Liver (tissue), 9 donors: Measurements from ENCODE around the gene OCEL1. TPM values are rescaled to one million over a fixed set of nuclear protein-coding genes. Genes with fewer than 3 reads are reported as not detected.

Experiments
- DNase-seq: peaks from one replicate; pipeline ENCODE4 v3.0.0-alpha.2; 2017; ENCODE audit warnings: low spot score
- H3K27ac ChIP-seq, 2 donors: one replicate each; pipeline ENCODE4 v1.7.0; 2013; ENCODE audit warnings: inconsistent platforms in 2 of 2, low read length in 2 of 2, control low read depth in 1 of 2, low read depth in 1 of 2, mild to moderate bottlenecking in 1 of 2
- H3K27me3 ChIP-seq, 4 donors: one replicate each; pipeline versions ENCODE4 v1.6.1 to v1.7.0; 2013; ENCODE audit warnings: low read length in 3 of 4, inconsistent platforms in 1 of 4, mild to moderate bottlenecking in 1 of 4, moderate library complexity in 1 of 4; ENCODE audit not compliant: control insufficient read depth in 4 of 4, insufficient read depth in 4 of 4
- H3K36me3 ChIP-seq, 4 donors: one replicate each; pipeline versions ENCODE4 v1.6.1 to v1.7.0; 2013; ENCODE audit warnings: low read length in 3 of 4, mild to moderate bottlenecking in 3 of 4, low read depth in 1 of 4, moderate library complexity in 1 of 4; ENCODE audit not compliant: control insufficient read depth in 4 of 4, insufficient read depth in 3 of 4
- H3K4me1 ChIP-seq, 4 donors: one replicate each; pipeline versions ENCODE4 v1.6.1 to v1.7.0; 2013; ENCODE audit warnings: low read length in 3 of 4, mild to moderate bottlenecking in 3 of 4, moderate library complexity in 1 of 4; ENCODE audit not compliant: control insufficient read depth in 4 of 4, insufficient read depth in 4 of 4
- H3K4me3 ChIP-seq, 3 donors: one replicate each; pipeline versions ENCODE4 v1.6.1 to v1.7.0; 2013; ENCODE audit warnings: low read length in 3 of 3, control low read depth in 1 of 3, low read depth in 1 of 3, mild to moderate bottlenecking in 1 of 3
- H3K9ac ChIP-seq, 2 donors: one replicate each; pipeline ENCODE4 v1.7.0; 2013; ENCODE audit warnings: low read length in 2 of 2, mild to moderate bottlenecking in 2 of 2, moderate library complexity in 2 of 2, control low read depth in 1 of 2, low read depth in 1 of 2
- H3K9me3 ChIP-seq, 4 donors: one replicate each; pipeline versions ENCODE4 v1.6.1 to v1.7.0; 2013; ENCODE audit warnings: low read length in 3 of 4; ENCODE audit not compliant: control insufficient read depth in 4 of 4
- EGR1 ChIP-seq, 2 donors: IDR thresholded peaks; 2 replicates each; pipeline ENCODE4 v1.6.1; 2016 to 2018; ENCODE audit warnings: antibody characterized with exemption in 2 of 2, low read depth in 2 of 2
- FOXA1 ChIP-seq: IDR thresholded peaks from 2 replicates; pipeline ENCODE4 v1.6.1; 2016; ENCODE audit warnings: antibody characterized with exemption
- FOXA2 ChIP-seq: IDR thresholded peaks from 2 replicates; pipeline ENCODE4 v1.6.1; 2016; ENCODE audit warnings: antibody characterized with exemption
- GABPA ChIP-seq, 2 donors: IDR thresholded peaks in 1 of 2; conservative IDR thresholded peaks in 1 of 2; 2 replicates each; pipeline ENCODE4 v1.6.1; 2016; ENCODE audit warnings: antibody characterized with exemption in 2 of 2, mild to moderate bottlenecking in 1 of 2, moderate library complexity in 1 of 2
- HNF4A ChIP-seq, 2 donors: conservative IDR thresholded peaks; 2 replicates each; pipeline ENCODE4 v1.6.1; 2016; ENCODE audit warnings: antibody characterized with exemption in 2 of 2, mild to moderate bottlenecking in 2 of 2
- HNF4G ChIP-seq: IDR thresholded peaks from 2 replicates; pipeline ENCODE4 v1.6.1; 2016; ENCODE audit warnings: antibody characterized with exemption
- JUND ChIP-seq, 2 donors: IDR thresholded peaks; 2 replicates each; pipeline ENCODE4 v1.6.1; 2016; ENCODE audit warnings: antibody characterized with exemption in 2 of 2
- NR2F2 ChIP-seq: IDR thresholded peaks from 2 replicates; pipeline ENCODE4 v1.6.1; 2016; ENCODE audit warnings: antibody characterized with exemption
- RAD21 ChIP-seq, 2 donors: IDR thresholded peaks; 2 replicates each; pipeline ENCODE4 v1.6.1; 2016; ENCODE audit warnings: antibody characterized with exemption in 2 of 2, mild to moderate bottlenecking in 2 of 2
- RXRA ChIP-seq, 2 donors: IDR thresholded peaks; 2 replicates each; pipeline ENCODE4 v1.6.1; 2017 to 2018; ENCODE audit warnings: antibody characterized with exemption in 2 of 2, mild to moderate bottlenecking in 1 of 2
- SP1 ChIP-seq: IDR thresholded peaks from 2 replicates; pipeline ENCODE4 v1.6.1; 2018; ENCODE audit warnings: antibody characterized with exemption, mild to moderate bottlenecking
- TAF1 ChIP-seq: conservative IDR thresholded peaks from 2 replicates; pipeline ENCODE4 v1.6.1; 2016; ENCODE audit warnings: antibody characterized with exemption, mild to moderate bottlenecking
- YY1 ChIP-seq: IDR thresholded peaks from 2 replicates; pipeline ENCODE4 v1.6.1; 2016; ENCODE audit warnings: antibody characterized with exemption, mild to moderate bottlenecking
- WGBS: extraction: QIAGEN DNeasy Blood & Tissue Kit; methylation state at CpG from one replicate; pipeline ENCODE4 v1.1.7; 2013; 5-methylcytosine and 5-hydroxymethylcytosine counted together
- polyA plus RNA-seq, 2 donors: library from polyadenylated mRNA; stranded (reverse) in 1 of 2; unstranded in 1 of 2; fragments of 200-250 nt in 1 of 2; fragments of >200 nt in 1 of 2; fragmentation: Nextera tagmentation in 1 of 2; extraction: Ambion mirVana in 1 of 2; gene quantifications; one replicate each; pipeline versions ENCODE4 v1.2.1 to v1.2.3, GENCODE V29; 2013 to 2015
- total RNA-seq, 2 donors: library from RNA; depleted of rRNA; stranded (reverse); fragments of >200 nt; gene quantifications; one replicate each; pipeline ENCODE4 v1.2.3, GENCODE V29; 2014
- TF ChIP-seq, protein P1 (sequence below): IDR thresholded peaks from 2 replicates; pipeline ENCODE4 v1.6.1; 2016; ENCODE audit warnings: antibody characterized with exemption, mild to moderate bottlenecking
- TF ChIP-seq, protein P2 (sequence below): IDR thresholded peaks from 2 replicates; pipeline ENCODE4 v1.6.1; 2016; ENCODE audit warnings: antibody characterized with exemption
- TF ChIP-seq, protein P3 (sequence below): fragments of 150-350 bp; IDR thresholded peaks from 2 replicates; pipeline ENCODE4 v1.5.1; 2017; ENCODE audit warnings: improper control_type of control experiment, low read depth, low read length; ENCODE audit not compliant: missing input control
- TF ChIP-seq, protein P4 (sequence below): IDR thresholded peaks from 2 replicates; pipeline ENCODE4 v1.6.1; 2016; ENCODE audit warnings: antibody characterized with exemption
- donor health status: healthy.
- donor health status: healthy.
- donor health status: healthy.
- donor health status: healthy.
- donor health status: healthy.

Gene OCEL1
- total and polyA plus RNA-seq, 4 donors, result 4.9 to 32.5 (median 20.8) TPM

DNA sequence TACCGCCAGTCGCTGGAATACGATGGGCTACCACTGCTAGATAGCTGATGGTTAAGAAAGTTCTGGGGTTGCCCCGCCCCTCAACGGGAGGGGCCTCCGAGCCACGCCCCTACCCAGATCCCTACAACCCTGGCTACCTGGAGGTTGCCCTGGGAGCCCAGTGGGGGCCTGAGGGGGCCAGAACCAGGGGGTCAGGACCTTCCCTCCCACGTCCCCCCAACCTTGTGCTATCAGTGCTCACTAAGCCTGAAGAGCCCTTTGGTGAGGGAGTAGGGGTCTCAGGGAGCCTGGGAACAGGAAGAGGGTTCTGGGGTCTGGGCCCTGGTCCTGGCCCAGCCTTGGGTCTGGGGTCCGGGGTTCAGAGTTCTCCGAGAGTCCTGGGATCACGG, 8.9 kb downstream of the OCEL1 start:
- no peak overlapping the region for H3K9ac ChIP-seq
- WGBS, result 29% methylated on average over 11 of the region's 11 CpGs
- no peak for TF ChIP-seq SP1
- TF ChIP-seq GABPA (IDR thresholded peaks at IDR 0.05 in 1 of 2, conservative IDR thresholded peaks at IDR 0.05 in 1 of 2), result no peak
- TF ChIP-seq, protein P1, sequence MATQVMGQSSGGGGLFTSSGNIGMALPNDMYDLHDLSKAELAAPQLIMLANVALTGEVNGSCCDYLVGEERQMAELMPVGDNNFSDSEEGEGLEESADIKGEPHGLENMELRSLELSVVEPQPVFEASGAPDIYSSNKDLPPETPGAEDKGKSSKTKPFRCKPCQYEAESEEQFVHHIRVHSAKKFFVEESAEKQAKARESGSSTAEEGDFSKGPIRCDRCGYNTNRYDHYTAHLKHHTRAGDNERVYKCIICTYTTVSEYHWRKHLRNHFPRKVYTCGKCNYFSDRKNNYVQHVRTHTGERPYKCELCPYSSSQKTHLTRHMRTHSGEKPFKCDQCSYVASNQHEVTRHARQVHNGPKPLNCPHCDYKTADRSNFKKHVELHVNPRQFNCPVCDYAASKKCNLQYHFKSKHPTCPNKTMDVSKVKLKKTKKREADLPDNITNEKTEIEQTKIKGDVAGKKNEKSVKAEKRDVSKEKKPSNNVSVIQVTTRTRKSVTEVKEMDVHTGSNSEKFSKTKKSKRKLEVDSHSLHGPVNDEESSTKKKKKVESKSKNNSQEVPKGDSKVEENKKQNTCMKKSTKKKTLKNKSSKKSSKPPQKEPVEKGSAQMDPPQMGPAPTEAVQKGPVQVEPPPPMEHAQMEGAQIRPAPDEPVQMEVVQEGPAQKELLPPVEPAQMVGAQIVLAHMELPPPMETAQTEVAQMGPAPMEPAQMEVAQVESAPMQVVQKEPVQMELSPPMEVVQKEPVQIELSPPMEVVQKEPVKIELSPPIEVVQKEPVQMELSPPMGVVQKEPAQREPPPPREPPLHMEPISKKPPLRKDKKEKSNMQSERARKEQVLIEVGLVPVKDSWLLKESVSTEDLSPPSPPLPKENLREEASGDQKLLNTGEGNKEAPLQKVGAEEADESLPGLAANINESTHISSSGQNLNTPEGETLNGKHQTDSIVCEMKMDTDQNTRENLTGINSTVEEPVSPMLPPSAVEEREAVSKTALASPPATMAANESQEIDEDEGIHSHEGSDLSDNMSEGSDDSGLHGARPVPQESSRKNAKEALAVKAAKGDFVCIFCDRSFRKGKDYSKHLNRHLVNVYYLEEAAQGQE, result no peak
- no peak for TF ChIP-seq TAF1
- no peak for TF ChIP-seq HNF4G
- peak overlapping the region; percentile 40 to 46 for H3K27ac ChIP-seq
- no peaks in the 10 kb centered on the region for H3K9me3 ChIP-seq
- peaks cover 15 to 48% (median 35%) of the 10 kb centered on the region in 4 donors for H3K4me1 ChIP-seq
- H3K36me3 ChIP-seq, result peaks cover 7 to 27% (median 16%) of the 10 kb centered on the region in 4 donors
- no peaks in the 10 kb centered on the region for H3K27me3 ChIP-seq
- peak overlapping the region in 2 of 3 donors; percentile 23 to 51 for H3K4me3 ChIP-seq
- peak; percentile 79 for DNase-seq

DNA sequence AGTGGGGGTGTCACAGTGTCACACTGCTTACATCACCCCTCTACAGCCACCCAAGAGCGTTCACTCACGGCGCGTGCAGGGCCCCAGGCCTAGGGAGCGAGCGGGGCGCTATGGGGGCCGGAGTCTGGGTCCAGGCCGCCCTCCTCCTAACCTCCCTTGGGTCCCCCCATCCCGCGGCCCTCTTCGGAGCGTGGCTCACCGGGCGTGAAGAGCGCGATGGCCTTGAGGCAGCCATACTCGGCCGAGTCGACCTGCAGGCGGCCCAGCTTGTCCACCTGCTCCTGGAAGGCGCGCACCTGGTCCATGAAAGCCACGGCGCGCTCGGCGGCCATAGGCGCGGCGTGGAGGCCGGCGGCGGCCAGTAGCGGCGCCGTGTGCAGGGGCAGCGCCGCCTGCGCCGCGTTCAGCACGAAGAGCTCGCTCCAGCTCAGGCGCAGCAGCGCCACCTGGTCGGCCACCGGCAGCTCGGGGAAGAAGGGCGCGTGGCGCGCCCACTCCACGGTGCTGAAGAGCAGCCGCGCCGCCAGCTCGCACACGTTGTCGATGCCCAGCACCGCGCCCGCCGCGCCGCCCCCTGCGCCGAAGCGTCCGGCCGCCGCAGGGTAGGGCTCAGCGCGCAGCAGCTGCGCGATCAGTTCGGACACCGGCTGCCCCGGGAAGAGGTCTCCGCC, 9.4 kb downstream of the OCEL1 start:
- H3K4me3 ChIP-seq, result peak overlapping the region in 2 of 3 donors; percentile 23 to 51
- TF ChIP-seq, protein P2, sequence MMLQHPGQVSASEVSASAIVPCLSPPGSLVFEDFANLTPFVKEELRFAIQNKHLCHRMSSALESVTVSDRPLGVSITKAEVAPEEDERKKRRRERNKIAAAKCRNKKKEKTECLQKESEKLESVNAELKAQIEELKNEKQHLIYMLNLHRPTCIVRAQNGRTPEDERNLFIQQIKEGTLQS, result no peak
- TF ChIP-seq HNF4G (no peak), RAD21 (IDR thresholded peaks at IDR 0.05) (peak in 1 of 2 donors; percentile 20), RXRA (IDR thresholded peaks at IDR 0.05) (no peak), YY1 (no peak), TAF1 (no peak), HNF4A (conservative IDR thresholded peaks at IDR 0.05) (no peak), JUND (IDR thresholded peaks at IDR 0.05) (no peak), FOXA2 (no peak), GABPA (IDR thresholded peaks at IDR 0.05 in 1 of 2, conservative IDR thresholded peaks at IDR 0.05 in 1 of 2) (no peak), EGR1 (IDR thresholded peaks at IDR 0.05; ENCODE audit: low read depth in 2 of 2) (no peak), NR2F2 (no peak), FOXA1 (no peak), SP1 (no peak)
- TF ChIP-seq, protein P3, sequence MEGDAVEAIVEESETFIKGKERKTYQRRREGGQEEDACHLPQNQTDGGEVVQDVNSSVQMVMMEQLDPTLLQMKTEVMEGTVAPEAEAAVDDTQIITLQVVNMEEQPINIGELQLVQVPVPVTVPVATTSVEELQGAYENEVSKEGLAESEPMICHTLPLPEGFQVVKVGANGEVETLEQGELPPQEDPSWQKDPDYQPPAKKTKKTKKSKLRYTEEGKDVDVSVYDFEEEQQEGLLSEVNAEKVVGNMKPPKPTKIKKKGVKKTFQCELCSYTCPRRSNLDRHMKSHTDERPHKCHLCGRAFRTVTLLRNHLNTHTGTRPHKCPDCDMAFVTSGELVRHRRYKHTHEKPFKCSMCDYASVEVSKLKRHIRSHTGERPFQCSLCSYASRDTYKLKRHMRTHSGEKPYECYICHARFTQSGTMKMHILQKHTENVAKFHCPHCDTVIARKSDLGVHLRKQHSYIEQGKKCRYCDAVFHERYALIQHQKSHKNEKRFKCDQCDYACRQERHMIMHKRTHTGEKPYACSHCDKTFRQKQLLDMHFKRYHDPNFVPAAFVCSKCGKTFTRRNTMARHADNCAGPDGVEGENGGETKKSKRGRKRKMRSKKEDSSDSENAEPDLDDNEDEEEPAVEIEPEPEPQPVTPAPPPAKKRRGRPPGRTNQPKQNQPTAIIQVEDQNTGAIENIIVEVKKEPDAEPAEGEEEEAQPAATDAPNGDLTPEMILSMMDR, result peak; percentile 21
- TF ChIP-seq, protein P4, sequence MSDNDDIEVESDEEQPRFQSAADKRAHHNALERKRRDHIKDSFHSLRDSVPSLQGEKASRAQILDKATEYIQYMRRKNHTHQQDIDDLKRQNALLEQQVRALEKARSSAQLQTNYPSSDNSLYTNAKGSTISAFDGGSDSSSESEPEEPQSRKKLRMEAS, result no peak
- TF ChIP-seq, protein P1, result no peak

More for the DNA sequence above, 9.4 kb downstream of the OCEL1 start:
- H3K27me3 ChIP-seq, result no peaks in the 10 kb centered on the region
- no peaks in the 10 kb centered on the region for H3K9me3 ChIP-seq
- WGBS, result 29% methylated on average over 80 of the region's 80 CpGs
- H3K27ac ChIP-seq, result peak overlapping the region; percentile 40 to 46
- peaks cover 7 to 27% (median 16%) of the 10 kb centered on the region in 4 donors for H3K36me3 ChIP-seq
- no peak overlapping the region for H3K9ac ChIP-seq
- H3K4me1 ChIP-seq, result peaks cover 17 to 53% (median 40%) of the 10 kb centered on the region in 4 donors
- peak; percentile 71 for DNase-seq
